Neural progenitor cell (in vitro differentiated cells): ENCODE data around the gene IL21R. TPM values are rescaled to one million over a fixed set of nuclear protein-coding genes. Genes with fewer than 3 reads are reported as not detected.

Source experiments
- DNase-seq: peaks from one replicate; pipeline ENCODE4 v3.0.0-alpha.2; 2016; ENCODE audit warnings: low spot score
- H2AFZ ChIP-seq: fragments of 200-600 bp; sonication (generic); replicated peaks from 2 replicates; pipeline ENCODE4 v1.6.1; 2016; ENCODE audit warnings: antibody characterized with exemption
- H3F3A ChIP-seq: fragments of 200-600 bp; sonication (generic); 2 replicates; pipeline ENCODE4 v1.6.1; 2016; ENCODE audit warnings: antibody characterized with exemption, low read depth
- H3K27ac ChIP-seq: fragments of 200-600 bp; sonication (generic); 2 replicates; pipeline ENCODE4 v1.5.1; 2016; ENCODE audit warnings: mild to moderate bottlenecking
- H3K27me3 ChIP-seq: fragments of 200-600 bp; sonication (generic); 2 replicates; pipeline ENCODE4 v1.6.1; 2016; ENCODE audit warnings: mild to moderate bottlenecking, moderate library complexity
- H3K36me3 ChIP-seq: fragments of 200-600 bp; sonication (generic); 2 replicates; pipeline ENCODE4 v1.5.1; 2016
- H3K4me1 ChIP-seq: fragments of 200-600 bp; sonication (generic); 2 replicates; pipeline ENCODE4 v1.6.1; 2016; ENCODE audit warnings: mixed run types
- H3K4me2 ChIP-seq: fragments of 200-600 bp; sonication (generic); 2 replicates; pipeline ENCODE4 v1.6.1; 2016
- H3K4me3 ChIP-seq: fragments of 200-600 bp; sonication (generic); 2 replicates; pipeline ENCODE4 v1.5.1; 2016
- H3K79me2 ChIP-seq: fragments of 200-600 bp; sonication (generic); 2 replicates; pipeline ENCODE4 v1.6.1; 2016; ENCODE audit warnings: low read depth
- H3K9ac ChIP-seq: fragments of 200-600 bp; sonication (generic); 2 replicates; pipeline ENCODE4 v1.6.1; 2016
- H3K9me3 ChIP-seq: fragments of 200-600 bp; sonication (generic); 2 replicates; pipeline ENCODE4 v1.5.1; 2016; ENCODE audit warnings: low read depth
- H4K20me1 ChIP-seq: fragments of 200-600 bp; sonication (generic); 2 replicates; pipeline ENCODE4 v1.6.1; 2016; ENCODE audit warnings: low read depth
- H3K27ac Mint-ChIP-seq: 3 replicates; pipeline ENCODE4 v1.8.0; 2021; ENCODE audit warnings: mixed read lengths
- H3K27me3 Mint-ChIP-seq: 2 replicates; pipeline ENCODE4 v1.8.0; 2022; ENCODE audit warnings: low read depth, mild to moderate bottlenecking, inconsistent platforms, moderate library complexity, mixed read lengths; ENCODE audit not compliant: insufficient read depth
- H3K36me3 Mint-ChIP-seq: 3 replicates; pipeline ENCODE4 v1.8.0; 2021; ENCODE audit warnings: mixed read lengths
- H3K4me1 Mint-ChIP-seq: 3 replicates; pipeline ENCODE4 v1.8.0; 2021; ENCODE audit warnings: mixed read lengths
- H3K4me3 Mint-ChIP-seq: 3 replicates; pipeline ENCODE4 v1.8.0; 2021; ENCODE audit warnings: mild to moderate bottlenecking, moderate library complexity, mixed read lengths
- H3K9me3 Mint-ChIP-seq: 3 replicates; pipeline ENCODE4 v1.8.0; 2020; ENCODE audit warnings: mixed read lengths
- EZH2 ChIP-seq: fragments of 200-600 bp; sonication (generic); IDR thresholded peaks from 2 replicates; pipeline ENCODE4 v1.6.1; 2017; ENCODE audit warnings: antibody characterized with exemption, mild to moderate bottlenecking, moderate library complexity
- EZH2phosphoT487 ChIP-seq: fragments of 200-600 bp; sonication (generic); IDR thresholded peaks from 2 replicates; pipeline ENCODE4 v1.6.1; 2017; ENCODE audit warnings: antibody characterized with exemption
- total RNA-seq: library from RNA; depleted of rRNA; stranded (reverse); fragments of >200 nt; gene quantifications from 2 replicates; pipeline ENCODE4 v1.2.3, GENCODE V29; 2015; ENCODE audit warnings: low replicate concordance
- TF ChIP-seq, protein P1 (sequence below): fragments of 200-600 bp; sonication (generic); IDR thresholded peaks from 2 replicates; pipeline ENCODE4 v1.5.1; 2017; ENCODE audit warnings: antibody characterized with exemption, mild to moderate bottlenecking

Gene IL21R
- total RNA-seq, 1 donor from 2014 or later = not detected

DNA sequence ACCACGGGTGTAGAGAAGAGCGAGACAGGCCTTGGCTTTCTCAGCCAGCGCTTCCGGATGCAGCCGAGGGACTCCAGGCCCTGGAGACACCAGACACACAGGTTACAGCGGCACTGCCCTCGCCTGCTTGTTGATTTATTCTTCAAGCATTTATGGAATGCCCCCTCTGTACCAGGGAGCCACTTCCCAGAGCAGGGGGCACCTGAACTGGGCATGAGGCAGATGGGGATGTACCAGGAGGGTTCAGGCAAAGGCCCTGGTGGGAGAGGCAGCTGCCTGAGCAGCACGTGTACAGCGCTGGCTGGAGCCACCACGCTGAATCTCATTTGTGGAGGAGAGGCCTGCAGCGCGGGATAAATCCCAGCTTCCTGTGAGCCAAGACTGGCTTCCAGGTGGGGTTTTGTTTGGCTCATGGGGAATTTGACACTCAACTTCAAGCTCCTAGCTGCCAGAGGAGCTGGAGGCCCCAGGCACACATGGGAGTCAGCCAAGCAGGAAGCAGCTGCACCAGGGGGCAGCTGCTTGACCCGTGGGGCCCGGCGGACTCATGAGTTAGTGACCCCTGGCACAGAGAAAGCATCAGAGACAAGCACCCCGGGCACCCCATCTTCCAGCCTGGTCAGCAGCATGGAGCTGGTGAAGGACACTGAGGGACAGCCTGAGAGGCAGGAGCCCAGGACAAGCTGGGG lies 59.7 kb downstream of the IL21R start:
- Histone ChIP-seq H4K20me1 (no peaks in the 10 kb centered on the region), H3K36me3 (no peaks in the 10 kb centered on the region)

GRCh38 chr16:27462200-27462845 lies 60.3 kb downstream of the IL21R start:
- peaks cover 2% of the 10 kb centered on the region for H3K36me3 ChIP-seq

More for the DNA sequence above, 59.7 kb downstream of the IL21R start:
- Histone ChIP-seq H3K9ac (no peak overlapping the region), H3K4me1 (no peaks in the 10 kb centered on the region), H3K79me2 (no peaks in the 10 kb centered on the region), H3F3A (no peaks in the 10 kb centered on the region), H3K4me2 (no peak overlapping the region), H3K27ac (no peak overlapping the region), H3K4me3 (no peak overlapping the region), H2AFZ (no peak overlapping the region), H3K9me3 (no peaks in the 10 kb centered on the region), H3K27me3 (no peaks in the 10 kb centered on the region)
- H3K4me1 Mint-ChIP-seq = peaks cover 4% of the 10 kb centered on the region
- no peak for TF ChIP-seq EZH2
- TF ChIP-seq, protein P1, sequence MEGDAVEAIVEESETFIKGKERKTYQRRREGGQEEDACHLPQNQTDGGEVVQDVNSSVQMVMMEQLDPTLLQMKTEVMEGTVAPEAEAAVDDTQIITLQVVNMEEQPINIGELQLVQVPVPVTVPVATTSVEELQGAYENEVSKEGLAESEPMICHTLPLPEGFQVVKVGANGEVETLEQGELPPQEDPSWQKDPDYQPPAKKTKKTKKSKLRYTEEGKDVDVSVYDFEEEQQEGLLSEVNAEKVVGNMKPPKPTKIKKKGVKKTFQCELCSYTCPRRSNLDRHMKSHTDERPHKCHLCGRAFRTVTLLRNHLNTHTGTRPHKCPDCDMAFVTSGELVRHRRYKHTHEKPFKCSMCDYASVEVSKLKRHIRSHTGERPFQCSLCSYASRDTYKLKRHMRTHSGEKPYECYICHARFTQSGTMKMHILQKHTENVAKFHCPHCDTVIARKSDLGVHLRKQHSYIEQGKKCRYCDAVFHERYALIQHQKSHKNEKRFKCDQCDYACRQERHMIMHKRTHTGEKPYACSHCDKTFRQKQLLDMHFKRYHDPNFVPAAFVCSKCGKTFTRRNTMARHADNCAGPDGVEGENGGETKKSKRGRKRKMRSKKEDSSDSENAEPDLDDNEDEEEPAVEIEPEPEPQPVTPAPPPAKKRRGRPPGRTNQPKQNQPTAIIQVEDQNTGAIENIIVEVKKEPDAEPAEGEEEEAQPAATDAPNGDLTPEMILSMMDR = no peak
- no peak for TF ChIP-seq EZH2phosphoT487
- no peaks in the 10 kb centered on the region for H3K9me3 Mint-ChIP-seq
- peaks cover 8% of the 10 kb centered on the region for H3K27me3 Mint-ChIP-seq
- DNase-seq = no peak
- peaks cover 23% of the 10 kb centered on the region for H3K36me3 Mint-ChIP-seq
- H3K4me3 Mint-ChIP-seq = no peak overlapping the region
- H3K27ac Mint-ChIP-seq = no peak overlapping the region

GRCh38 chr16:27462846-27463682 lies 61.1 kb downstream of the IL21R start:
- no peaks in the 10 kb centered on the region for H3K27me3 ChIP-seq
- peaks cover 5% of the 10 kb centered on the region for H3K27me3 Mint-ChIP-seq
- no peak overlapping the region for H3K4me2 ChIP-seq
- no peak for DNase-seq
- H3K36me3 Mint-ChIP-seq = peaks cover 37% of the 10 kb centered on the region
- no peaks in the 10 kb centered on the region for H3F3A ChIP-seq
- no peak overlapping the region for H2AFZ ChIP-seq
- H3K36me3 ChIP-seq = peaks cover 9% of the 10 kb centered on the region
- H3K4me3 ChIP-seq = no peak overlapping the region
- no peak overlapping the region for H3K27ac Mint-ChIP-seq
- no peak overlapping the region for H3K9ac ChIP-seq
- H3K9me3 Mint-ChIP-seq = no peaks in the 10 kb centered on the region
- no peak overlapping the region for H3K27ac ChIP-seq
- H3K79me2 ChIP-seq = no peaks in the 10 kb centered on the region
- TF ChIP-seq EZH2 (no peak), EZH2phosphoT487 (no peak)
- TF ChIP-seq, protein P1 = no peak
- no peaks in the 10 kb centered on the region for H3K9me3 ChIP-seq
- no peaks in the 10 kb centered on the region for H4K20me1 ChIP-seq
- H3K4me1 Mint-ChIP-seq = no peaks in the 10 kb centered on the region
- H3K4me1 ChIP-seq = no peaks in the 10 kb centered on the region
- H3K4me3 Mint-ChIP-seq = no peak overlapping the region

More at GRCh38 chr16:27462200-27462845, 60.3 kb downstream of the IL21R start:
- Mint-ChIP-seq H3K9me3 (no peaks in the 10 kb centered on the region), H3K27ac (no peak overlapping the region), H3K4me3 (no peak overlapping the region), H3K4me1 (peaks cover under 1% of the 10 kb centered on the region), H3K27me3 (peaks cover 5% of the 10 kb centered on the region), H3K36me3 (peaks cover 30% of the 10 kb centered on the region)
- no peaks in the 10 kb centered on the region for H3K27me3 ChIP-seq
- H3K4me2 ChIP-seq = no peak overlapping the region
- no peak overlapping the region for H3K9ac ChIP-seq
- no peaks in the 10 kb centered on the region for H3K9me3 ChIP-seq
- no peak overlapping the region for H3K27ac ChIP-seq
- no peak for TF ChIP-seq EZH2phosphoT487
- no peak for TF ChIP-seq EZH2
- TF ChIP-seq, protein P1 = no peak
- H2AFZ ChIP-seq = no peak overlapping the region
- H3F3A ChIP-seq = no peaks in the 10 kb centered on the region
- H3K79me2 ChIP-seq = no peaks in the 10 kb centered on the region
- H4K20me1 ChIP-seq = no peaks in the 10 kb centered on the region
- H3K4me3 ChIP-seq = no peak overlapping the region
- H3K4me1 ChIP-seq = no peaks in the 10 kb centered on the region
- DNase-seq = no peak
